DMS53 (cell line): ENCODE data around the gene SPACA6.
"Not testable (repeated sequence)": the region's sequence is repeated elsewhere in the genome, so short reads cannot be mapped to it uniquely, and the experiment has no call there.

ENCODE experiments used
- DNase-seq: peaks from one replicate; lab custom pipeline; 2025; lab: John Stamatoyannopoulos, UW

The SPACA6 gene

DNA sequence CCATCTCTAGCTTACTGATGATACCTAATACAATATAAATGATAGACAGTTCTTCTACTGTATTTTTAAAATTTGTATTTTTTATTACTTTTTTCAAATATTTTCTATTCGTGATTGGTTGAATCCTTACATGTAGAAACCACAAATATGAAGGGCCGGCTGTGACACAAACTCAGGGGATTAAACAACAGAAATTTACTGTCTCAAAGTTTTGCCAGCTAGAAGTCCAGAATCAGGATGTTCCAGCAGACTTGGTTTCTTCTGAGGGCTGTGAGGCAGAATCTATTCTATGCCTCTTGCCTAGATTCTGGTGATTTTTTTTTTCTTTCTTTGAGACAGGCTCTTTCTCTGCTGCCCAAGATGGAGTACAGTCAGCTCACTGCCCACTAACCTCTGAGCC lies 44.8 kb downstream of the SPACA6 start:
- DNase-seq: no peak

DNA sequence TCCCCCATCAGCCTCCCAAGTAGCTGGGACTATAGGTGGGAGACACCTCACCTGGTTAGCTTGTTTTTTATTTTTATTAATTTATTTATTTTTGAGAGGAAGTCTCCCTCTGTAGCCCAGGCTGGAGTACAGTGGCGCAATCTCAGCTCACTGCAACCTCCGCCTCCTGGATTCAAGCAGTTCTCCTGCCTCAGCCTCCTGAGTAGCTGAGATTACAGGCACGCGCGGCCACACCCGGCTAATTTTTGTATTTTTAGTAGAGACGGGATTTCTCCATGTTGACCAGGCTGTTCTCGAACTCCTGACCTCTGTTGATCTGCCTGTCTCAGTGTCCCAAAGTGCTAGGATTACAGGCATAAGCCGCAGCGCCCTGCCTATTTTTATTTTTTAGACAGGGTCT lies 45.4 kb downstream of the SPACA6 start:
- DNase-seq: not testable (repeated sequence)

DNA sequence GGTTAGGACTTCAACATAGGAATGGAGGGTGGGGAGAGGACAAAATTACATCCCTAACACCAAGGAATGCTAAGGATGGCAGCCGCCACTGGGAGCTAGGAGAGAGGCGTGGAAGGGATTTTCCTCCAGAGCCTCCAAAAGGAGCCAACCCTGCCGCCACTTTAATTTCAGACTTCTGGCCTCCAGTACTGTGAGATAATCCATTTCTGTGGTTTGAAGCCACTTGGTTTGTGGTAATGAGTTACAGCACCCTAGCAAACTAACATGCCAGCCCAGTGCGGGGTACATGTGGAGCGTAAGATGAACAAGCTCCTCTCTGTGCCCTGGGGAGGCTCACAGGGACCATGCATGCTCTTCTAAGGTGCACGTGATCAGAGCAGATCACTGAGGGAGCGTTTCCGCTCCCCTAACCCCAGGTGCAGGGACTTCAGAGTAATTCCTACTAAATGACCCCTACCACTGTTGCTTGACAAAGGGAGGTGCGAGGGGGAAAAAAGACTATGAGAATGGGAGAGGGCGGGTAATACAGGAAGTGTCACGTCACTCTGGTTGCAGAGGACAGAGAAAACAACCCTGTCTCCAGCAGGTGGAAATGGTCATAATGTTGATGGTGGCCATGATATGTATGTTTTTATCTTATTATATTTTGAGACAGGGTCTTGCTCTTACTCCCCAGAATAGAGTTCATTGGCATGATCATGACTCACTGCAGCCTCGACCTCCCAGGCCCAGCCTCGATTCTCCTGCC lies 46.5 kb downstream of the SPACA6 start:
- DNase-seq: no peak

DNA sequence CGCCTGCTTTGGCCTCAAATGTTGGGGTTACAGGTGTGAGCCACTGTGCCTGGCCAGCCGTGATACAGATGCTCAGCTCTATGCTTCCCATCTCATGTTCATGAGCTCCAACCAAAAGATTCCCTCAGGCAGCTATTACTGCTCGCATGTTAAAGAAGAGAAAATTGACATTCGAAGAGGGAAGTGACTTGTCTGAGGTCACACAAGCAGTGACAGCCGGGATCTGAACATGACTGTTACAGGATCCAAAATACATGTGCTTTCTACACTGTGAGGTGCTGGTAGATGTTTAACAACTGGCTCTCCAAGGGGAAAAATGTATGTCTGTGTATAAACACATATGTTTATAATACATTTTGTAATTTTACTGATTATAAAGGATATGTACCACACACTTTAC lies 47.2 kb downstream of the SPACA6 start:
- no peak for DNase-seq

DNA sequence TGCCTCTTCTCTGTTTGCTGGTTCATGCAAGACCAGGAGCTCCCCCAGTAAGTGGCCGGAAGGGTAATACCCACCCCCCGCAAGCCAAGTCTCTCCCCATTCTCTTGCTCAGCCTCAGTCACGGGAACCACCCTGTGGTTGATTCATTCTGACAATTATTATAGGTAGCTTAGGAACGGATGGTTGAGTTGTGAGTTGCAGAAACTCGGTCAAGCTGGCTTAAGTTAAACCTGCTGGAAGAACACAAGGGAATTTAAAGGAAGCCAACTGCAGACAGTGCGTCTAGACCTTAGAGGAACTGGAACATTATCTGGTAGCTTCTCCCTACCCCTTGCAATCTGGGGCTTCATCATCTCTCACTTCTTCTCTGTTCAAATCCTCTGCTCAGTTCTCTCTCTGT lies 49.7 kb downstream of the SPACA6 start:
- DNase-seq: no peak

DNA sequence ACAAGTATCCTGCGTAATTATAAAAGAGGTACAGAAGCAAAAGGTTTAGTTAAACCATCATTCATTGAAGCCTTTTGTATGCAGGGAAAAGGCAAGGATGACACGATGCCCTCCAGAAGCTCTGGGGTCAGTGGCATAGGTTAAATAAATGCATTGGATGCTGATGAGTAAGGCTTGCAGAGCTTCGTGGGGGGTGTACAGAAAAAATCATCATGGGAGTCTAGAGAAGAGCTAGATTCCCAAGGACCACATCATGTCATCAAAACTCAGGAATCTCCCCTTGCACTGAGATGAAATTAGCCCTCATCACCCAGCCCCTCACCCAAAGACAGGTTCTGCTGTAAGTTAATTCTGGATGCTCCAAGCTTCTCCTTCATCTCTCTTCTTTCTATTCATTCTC lies 50.3 kb downstream of the SPACA6 start:
- DNase-seq: no peak

DNA sequence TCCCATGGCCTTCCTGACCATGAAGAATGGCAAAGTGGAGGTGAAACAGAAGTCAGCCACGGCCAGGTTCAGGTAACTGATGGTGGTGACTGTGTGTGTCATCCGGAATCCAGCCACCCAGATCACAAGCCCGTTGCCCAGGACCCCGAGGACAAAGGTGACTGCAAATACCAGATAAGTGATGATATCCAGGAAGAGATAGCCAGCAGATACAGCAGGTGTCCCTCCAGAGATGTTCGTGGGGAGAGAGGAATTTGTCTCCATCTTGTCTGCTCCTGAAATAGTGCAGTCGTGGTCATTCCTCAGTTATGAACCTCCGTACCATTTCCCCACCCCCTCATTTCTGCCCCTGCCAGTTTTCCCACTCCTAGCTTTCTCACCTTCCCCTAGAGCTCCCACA lies 53.6 kb downstream of the SPACA6 start:
- DNase-seq: no peak

DNA sequence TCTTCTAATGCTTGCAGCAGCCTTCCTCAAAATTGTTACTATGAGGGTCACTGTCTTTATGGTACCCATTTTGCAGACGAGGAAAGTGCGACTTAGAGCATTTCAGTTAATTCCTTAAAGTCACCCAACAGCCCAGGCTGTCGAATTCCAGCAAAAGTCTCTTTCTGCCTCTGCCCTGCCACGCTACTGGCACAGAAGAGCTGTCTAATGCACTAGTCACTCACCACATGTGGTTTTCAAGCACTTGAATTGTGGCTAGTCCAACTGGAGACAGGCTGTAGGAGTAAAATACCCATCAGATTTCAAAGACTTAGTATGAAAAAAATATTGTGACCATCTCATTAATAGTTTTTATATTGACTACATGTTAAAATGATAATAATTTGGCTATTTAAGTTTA lies 56.8 kb downstream of the SPACA6 start:
- DNase-seq: no peak

DNA sequence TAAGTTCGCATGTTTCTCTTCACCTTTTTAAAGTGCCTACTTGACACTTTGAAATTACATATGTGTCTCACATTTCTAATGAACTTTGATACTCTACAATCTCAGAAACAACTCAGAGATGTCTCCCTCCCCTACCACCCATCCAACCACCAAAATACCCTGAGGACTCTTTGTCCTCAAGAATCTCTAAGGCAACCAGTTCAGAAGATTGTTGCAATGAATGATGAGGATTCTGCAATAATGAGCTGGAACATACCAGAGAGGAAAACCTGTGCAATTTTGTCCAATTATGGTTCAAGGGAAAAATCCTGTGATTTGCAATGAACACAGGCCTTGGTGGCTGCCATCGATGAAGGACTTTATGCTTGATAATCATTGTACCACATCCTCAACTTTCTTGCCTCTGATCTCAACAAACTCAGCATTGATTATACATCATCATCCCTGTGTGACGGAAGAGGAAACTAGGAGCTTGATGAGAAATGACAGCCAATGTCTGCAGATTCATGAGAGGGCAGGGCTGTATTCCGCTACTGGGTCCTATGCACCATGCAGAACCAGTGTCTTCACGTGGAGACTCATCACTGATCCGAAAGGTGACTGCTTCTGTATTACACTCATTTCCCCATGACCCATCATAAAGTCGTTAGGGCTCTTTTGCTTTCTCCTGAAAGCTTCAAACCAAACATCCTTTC lies 57.4 kb downstream of the SPACA6 start:
- no peak for DNase-seq

DNA sequence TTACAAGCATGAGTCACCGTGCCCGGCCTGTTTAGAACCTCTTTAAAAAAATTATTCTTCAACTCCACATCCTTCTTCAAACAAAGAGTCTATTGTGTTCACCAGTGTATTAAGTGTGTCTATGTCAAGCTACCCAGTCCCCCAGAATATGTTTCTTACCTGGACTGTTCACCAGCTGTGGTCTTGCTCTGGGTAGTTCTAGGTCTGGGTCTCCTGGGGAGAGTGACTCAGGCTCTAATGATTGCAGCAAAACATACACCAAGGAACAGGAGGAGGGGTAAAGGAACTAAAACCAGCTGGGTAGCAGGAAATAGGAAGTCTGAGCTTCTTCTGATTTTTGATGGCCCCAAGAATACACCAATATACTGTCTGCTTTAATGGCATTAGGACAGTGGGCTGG lies 58.5 kb downstream of the SPACA6 start, which contains the start of gene FPR1:
Gene FPR1 (minus strand): TSS at position 224 of the 400 bp plus-strand sequence. CDS start 4,884 bp downstream, outside the sequence.
- no peak for DNase-seq

DNA sequence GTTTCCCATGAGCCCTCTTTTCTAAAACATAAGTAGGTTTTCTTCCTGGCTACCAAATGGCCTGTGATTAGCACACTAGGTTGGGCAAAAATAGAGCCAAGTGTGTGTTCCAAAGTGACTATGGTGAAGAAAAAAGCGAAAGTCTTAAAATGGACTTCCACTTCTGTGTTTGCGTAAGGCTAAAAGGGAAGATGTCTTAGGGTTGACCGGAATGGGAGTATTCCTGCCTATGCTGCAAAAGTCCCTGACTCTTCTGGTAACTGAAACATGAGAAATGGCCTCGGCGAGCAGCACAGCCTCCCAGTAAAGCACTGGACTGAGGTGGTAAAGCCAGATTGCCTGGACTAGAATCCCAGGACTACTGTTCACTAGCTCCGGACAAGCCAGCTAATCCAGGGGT lies 61.0 kb downstream of the SPACA6 start:
- DNase-seq: no peak

DNA sequence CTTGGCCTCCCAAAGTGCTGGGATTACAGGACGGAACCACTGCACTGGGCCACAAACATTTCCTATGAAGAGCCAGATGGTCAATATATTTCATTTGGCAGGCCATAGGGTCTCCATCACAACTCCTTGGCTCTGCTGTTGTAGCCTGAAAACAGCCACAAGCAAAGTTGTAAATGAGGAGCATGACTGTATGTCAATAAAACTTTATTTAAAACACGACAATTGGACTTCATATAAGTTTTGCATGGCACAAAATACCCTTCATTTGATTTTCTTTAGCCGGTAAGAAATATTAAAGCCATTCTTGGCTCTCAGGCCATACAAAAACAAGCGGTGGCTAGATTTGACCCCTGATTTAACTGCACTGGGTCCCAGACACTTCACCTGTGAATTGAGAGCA lies 61.6 kb downstream of the SPACA6 start:
- DNase-seq: no peak
